Fibroblast of peridontal ligament (primary cell): Measurements from ENCODE around the gene BAIAP2.

Source experiments
- DNase-seq: peaks from one replicate; pipeline ENCODE4 v3.0.0-alpha.2; 2010; ENCODE audit errors: extremely low read depth

The BAIAP2 gene

GRCh38 chr17:81036197-81036941 is 1.4 kb downstream of the BAIAP2 start:
- peak; percentile 10 for DNase-seq

GRCh38 chr17:81037026-81037797 is 2.3 kb downstream of the BAIAP2 start:
- DNase-seq, result no peak

GRCh38 chr17:81037798-81038733 is 3.1 kb downstream of the BAIAP2 start:
- no peak for DNase-seq

GRCh38 chr17:81039096-81039495 is 4.1 kb downstream of the BAIAP2 start:
- no peak for DNase-seq

- peak; percentile 50 for DNase-seq
These were observed 5.2 kb downstream of the BAIAP2 start for GRCh38 chr17:81039854-81040758.

- peak; percentile 11 for DNase-seq
These were observed 5.9 kb downstream of the BAIAP2 start for GRCh38 chr17:81040791-81041337.

- no peak for DNase-seq
These were observed 7.7 kb downstream of the BAIAP2 start for GRCh38 chr17:81042606-81043005.

GRCh38 chr17:81043319-81043724 is 8.4 kb downstream of the BAIAP2 start:
- DNase-seq, result no peak

GRCh38 chr17:81043725-81044427 is 8.9 kb downstream of the BAIAP2 start:
- no peak for DNase-seq

GRCh38 chr17:81044428-81044763 is 9.4 kb downstream of the BAIAP2 start:
- DNase-seq, result no peak

- peak; percentile 64 for DNase-seq
These were observed 10.0 kb downstream of the BAIAP2 start for GRCh38 chr17:81044764-81045589.

- no peak for DNase-seq
These were observed 10.7 kb downstream of the BAIAP2 start for GRCh38 chr17:81045590-81046095.

- DNase-seq, result no peak
These were observed 11.3 kb downstream of the BAIAP2 start for GRCh38 chr17:81046132-81046769.

GRCh38 chr17:81046770-81047359 is 11.9 kb downstream of the BAIAP2 start:
- DNase-seq, result no peak

GRCh38 chr17:81048827-81049371 is 13.9 kb downstream of the BAIAP2 start:
- no peak for DNase-seq

GRCh38 chr17:81049372-81049911 is 14.5 kb downstream of the BAIAP2 start:
- DNase-seq, result no peak

- DNase-seq, result no peak
These were observed 15.1 kb downstream of the BAIAP2 start for GRCh38 chr17:81049973-81050551.
